ENCODE results near the gene SH3PXD2A. TPM values are rescaled to one million over a fixed set of nuclear protein-coding genes. Genes with fewer than 3 reads are reported as not detected.

Gene SH3PXD2A
- total and polyA plus RNA-seq, 9 of the 15 experiments (the other 6 are each of a cell fraction or from before 2014, with no cell fraction given): 0.41 to 9.3 (median 2.5) TPM

GRCh38 chr10:103756277-103756869 lies 99.0 kb downstream of the SH3PXD2A start:
- ChIA-PET POLR2A (no interaction called here), CTCF (ENCODE audit: low intra/inter-chr PET ratio) (no interaction called here)
- Histone ChIP-seq H3K27me3 (ENCODE audit: control insufficient read depth in 2 of 2, insufficient read depth in 2 of 2, low read length in 2 of 2) (peaks cover 0 to 3% of the 10 kb centered on the region in 2 experiments; a peak in 1 of 5 replicates), H3K4me3 (no peak overlapping the region), H3K36me3 (ENCODE audit: control insufficient read depth, insufficient read depth, low read length) (no peaks in the 10 kb centered on the region), H3K9me3 (replicated peaks; ENCODE audit: control insufficient read depth, insufficient read depth, low read depth, low read length) (peaks cover 6% of the 10 kb centered on the region; the same call in 1 of the 2 replicates), H4K20me1 (replicated peaks; ENCODE audit: control insufficient read depth, insufficient read depth, low read length) (no peaks in the 10 kb centered on the region), H3K9ac (ENCODE audit: insufficient read depth in 1 of 2, low read depth in 2 of 2, low read length in 2 of 2) (no peak overlapping the region), H3K27ac (ENCODE audit: extremely low read depth, low read depth, low read length) (no peak overlapping the region), H2AFZ (ENCODE audit: low read depth, low read length) (no peak overlapping the region), H3K4me2 (ENCODE audit: insufficient read depth, low read length) (no peak overlapping the region), H3K79me2 (ENCODE audit: control insufficient read depth, insufficient read depth, low read length) (no peaks in the 10 kb centered on the region), H3K4me1 (replicated peaks in 1 of 2; ENCODE audit: control insufficient read depth in 2 of 2, insufficient read depth in 2 of 2, low read length in 2 of 2) (peaks cover 0 to 6% of the 10 kb centered on the region in 2 experiments; a peak in 1 of 5 replicates), H3K9me1 (ENCODE audit: control insufficient read depth, insufficient read depth, low read length) (no peaks in the 10 kb centered on the region)
- no peak for FAIRE-seq
- intact Hi-C loops (cut with micrococcal nuclease) (no loop called here), in situ Hi-C loops (cut with MboI) (no loop called here)
- no peak for ATAC-seq
- DNase-seq (ENCODE audit: extremely low read depth in 1 of 4, low spot score in 3 of 4): no peak
- 12% methylated on average over 6 of the region's 8 CpGs for WGBS (ENCODE audit: insufficient coverage, low coverage, missing lambda C conversion rate)
- no TSS peak for BruUV-seq (replicated peaks)
- TF ChIP-seq CREB1 (IDR thresholded peaks at IDR 0.05) (no peak), CREB1 (CRISPR knock-in tag; IDR thresholded peaks at IDR 0.05) (no peak), CHCHD3 (CRISPR knock-in tag; IDR thresholded peaks at IDR 0.05) (no peak), ILF3 (IDR thresholded peaks at IDR 0.05; ENCODE audit: borderline replicate concordance) (no peak), NR4A1 (CRISPR knock-in tag; IDR thresholded peaks at IDR 0.05) (no peak), NR4A1 (tag; IDR thresholded peaks at IDR 0.05) (no peak), NCOA1 (IDR thresholded peaks at IDR 0.05; ENCODE audit: low read depth) (no peak), ZBTB33 (CRISPR knock-in tag; IDR thresholded peaks at IDR 0.05) (no peak), MYC (IDR thresholded peaks at IDR 0.05; ENCODE audit: low read depth, low read length) (no peak), MYC (CRISPR knock-in tag; IDR thresholded peaks at IDR 0.05; ENCODE audit: borderline replicate concordance, low read depth) (no peak), ETV6 (IDR thresholded peaks at IDR 0.05; ENCODE audit: borderline replicate concordance in 1 of 2, low read depth in 2 of 2, low read length in 1 of 2) (no peak), ETV6 (CRISPR knock-in tag; IDR thresholded peaks at IDR 0.05; ENCODE audit: borderline replicate concordance) (no peak), MEF2A (IDR thresholded peaks at IDR 0.05; ENCODE audit: control insufficient read depth, low read depth, low read length) (no peak), EP300 (IDR thresholded peaks at IDR 0.05; ENCODE audit: low read length) (no peak), ZKSCAN1 (IDR thresholded peaks at IDR 0.05; ENCODE audit: low read depth, low read length) (no peak), CTCF (IDR thresholded peaks at IDR 0.05 in 2 of 3, conservative IDR thresholded peaks at IDR 0.05 in 1 of 3; ENCODE audit: insufficient read depth in 2 of 3, low read depth in 1 of 3, low read length in 3 of 3) (no peak), BDP1 (IDR thresholded peaks at IDR 0.05; ENCODE audit: insufficient read depth, insufficient read length) (no peak), ELF2 (CRISPR knock-in tag; IDR thresholded peaks at IDR 0.05) (no peak), NFXL1 (CRISPR knock-in tag; IDR thresholded peaks at IDR 0.05) (no peak), TRIM25 (IDR thresholded peaks at IDR 0.05; ENCODE audit: borderline replicate concordance) (no peak)

Data from K562 (cell line).